CD8-positive, alpha-beta memory T cell (primary cell): Measurements from ENCODE around the gene C1QTNF4. TPM values are rescaled to one million over a fixed set of nuclear protein-coding genes. Genes with fewer than 3 reads are reported as not detected.

Experiments
- polyA plus RNA-seq: library from polyadenylated mRNA; unstranded; fragments of 300-500 nt; fragmentation: Illumina TruSeq; gene quantifications from one replicate; pipeline ENCODE4 v1.2.3, GENCODE V29; 2021
- total RNA-seq, 2 experiments: library from RNA; stranded (reverse); gene quantifications; one replicate each; pipeline ENCODE4 v1.2.3, GENCODE V29; 2021

C1QTNF4 gene
- total and polyA plus RNA-seq, 3 experiments from 2014 or later = 0.18 TPM; not detected in 2

Other genes starting within 250 kb of the C1QTNF4 start
- gene MYBPC3, start 241.7 kb downstream of the C1QTNF4 start, total RNA-seq = not detected
- not detected for gene MYBPC3, start 241.7 kb downstream of the C1QTNF4 start, polyA plus RNA-seq
- gene SPI1, start 215.9 kb downstream of the C1QTNF4 start, total RNA-seq = 1 to 10 TPM; 1.8 to 2.0 TPM
- gene SPI1, start 215.9 kb downstream of the C1QTNF4 start, polyA plus RNA-seq = not detected
- 10 to 100 TPM; 20.2 to 23.4 TPM for gene SLC39A13, start 185.8 kb downstream of the C1QTNF4 start, total RNA-seq
- 39.4 TPM for gene SLC39A13, start 185.8 kb downstream of the C1QTNF4 start, polyA plus RNA-seq
- gene PSMC3, start 168.0 kb downstream of the C1QTNF4 start, total RNA-seq = 100 to 1,000 TPM; 200 to 219 TPM
- 118 TPM for gene PSMC3, start 168.0 kb downstream of the C1QTNF4 start, polyA plus RNA-seq
- under 1 TPM; 0.29 to 0.79 TPM for gene RAPSN, start 145.3 kb downstream of the C1QTNF4 start, total RNA-seq
- not detected for gene RAPSN, start 145.3 kb downstream of the C1QTNF4 start, polyA plus RNA-seq
- gene CELF1, start 41.3 kb downstream of the C1QTNF4 start, total RNA-seq = 100 to 1,000 TPM; 160 to 168 TPM
- 80.8 TPM for gene CELF1, start 41.3 kb downstream of the C1QTNF4 start, polyA plus RNA-seq
- 10 to 100 TPM; 53.3 to 53.8 TPM for gene PTPMT1, start 28.8 kb downstream of the C1QTNF4 start, total RNA-seq
- gene PTPMT1, start 28.8 kb downstream of the C1QTNF4 start, polyA plus RNA-seq = 71.2 TPM
- 10 to 100 TPM; 24.8 to 26.4 TPM for gene KBTBD4, start 15.4 kb downstream of the C1QTNF4 start, total RNA-seq
- 46.5 TPM for gene KBTBD4, start 15.4 kb downstream of the C1QTNF4 start, polyA plus RNA-seq
- gene NDUFS3, start 15.3 kb downstream of the C1QTNF4 start, total RNA-seq = 100 to 1,000 TPM; 147 to 157 TPM
- gene NDUFS3, start 15.3 kb downstream of the C1QTNF4 start, polyA plus RNA-seq = 98.9 TPM
- gene FAM180B, start 7.7 kb downstream of the C1QTNF4 start, total RNA-seq = under 1 TPM in 1 of 2 experiments, not detected in 1; 0.20 TPM
- not detected for gene FAM180B, start 7.7 kb downstream of the C1QTNF4 start, polyA plus RNA-seq
- 100 to 1,000 TPM; 124 to 131 TPM for gene MTCH2, start 48.1 kb upstream of the C1QTNF4 start, total RNA-seq
- gene MTCH2, start 48.1 kb upstream of the C1QTNF4 start, polyA plus RNA-seq = 63.7 TPM
- 1 to 10 TPM; 2.6 to 2.9 TPM for gene AGBL2, start 121.0 kb upstream of the C1QTNF4 start, total RNA-seq
- gene AGBL2, start 121.0 kb upstream of the C1QTNF4 start, polyA plus RNA-seq = 1.0 TPM
- gene FNBP4, start 172.9 kb upstream of the C1QTNF4 start, total RNA-seq = 100 to 1,000 TPM; 103 to 110 TPM
- gene FNBP4, start 172.9 kb upstream of the C1QTNF4 start, polyA plus RNA-seq = 40.4 TPM